HG03342 (cell line): Measurements from ENCODE around the gene IL17RD.
A peak's percentile ranks its signal among the peaks of the same experiment; 100 is the strongest.

Source experiments
- ATAC-seq: cut with Tn5 transposase; IDR thresholded peaks from one replicate; pipeline ENCODE4 v1.9.1; 2021; ENCODE audit warnings: mild to moderate bottlenecking, moderate library complexity; ENCODE audit not compliant: unreplicated experiment

The IL17RD gene

GRCh38 chr3:57131210-57131588 lies 34.0 kb downstream of the IL17RD start:
- ATAC-seq, result no peak

GRCh38 chr3:57130571-57131209 lies 34.5 kb downstream of the IL17RD start:
- no peak for ATAC-seq

- no peak for ATAC-seq
Measured at GRCh38 chr3:57128826-57129667, 36.1 kb downstream of the IL17RD start.

- ATAC-seq, result no peak
Measured at GRCh38 chr3:57127891-57128518, 37.1 kb downstream of the IL17RD start.

GRCh38 chr3:57126244-57126643 lies 38.9 kb downstream of the IL17RD start:
- no peak for ATAC-seq

GRCh38 chr3:57120451-57121174 lies 44.5 kb downstream of the IL17RD start:
- no peak for ATAC-seq

- no peak for ATAC-seq
Measured at GRCh38 chr3:57120040-57120439, 45.1 kb downstream of the IL17RD start.

- no peak for ATAC-seq
Measured at GRCh38 chr3:57118254-57118653, 46.9 kb downstream of the IL17RD start.

- no peak for ATAC-seq
Measured at GRCh38 chr3:57116501-57116900, 48.7 kb downstream of the IL17RD start.

- ATAC-seq, result no peak
Measured at GRCh38 chr3:57112206-57112605, 52.9 kb downstream of the IL17RD start.

GRCh38 chr3:57110798-57111197 lies 54.4 kb downstream of the IL17RD start:
- ATAC-seq, result no peak

- no peak for ATAC-seq
Measured at GRCh38 chr3:57110214-57110613, 54.9 kb downstream of the IL17RD start.

- no peak for ATAC-seq
Measured at GRCh38 chr3:57109437-57110199, 55.5 kb downstream of the IL17RD start.

GRCh38 chr3:57108684-57109083 lies 56.5 kb downstream of the IL17RD start:
- no peak for ATAC-seq

GRCh38 chr3:57105585-57105984 lies 59.6 kb downstream of the IL17RD start:
- ATAC-seq, result no peak

GRCh38 chr3:57100046-57100695 lies 65.0 kb downstream of the IL17RD start:
- ATAC-seq, result peak; percentile 66

- ATAC-seq, result no peak
Measured at GRCh38 chr3:57098418-57099310, 66.5 kb downstream of the IL17RD start.

GRCh38 chr3:57097536-57097935 lies 67.6 kb downstream of the IL17RD start:
- ATAC-seq, result no peak

- ATAC-seq, result no peak
Measured at GRCh38 chr3:57095363-57095762, 69.8 kb downstream of the IL17RD start.
